Activated CD8-positive, alpha-beta memory T cell treated with anti-CD3 and anti-CD28 coated beads, Interleukin-2, amount 50 U/mL, for 1 hour (primary cell): ENCODE measurements around the gene CNNM2.

Source experiments
- DNase-seq: peaks from one replicate; pipeline ENCODE4 v3.0.0-alpha.2; 2020; ENCODE audit errors: extremely low read depth

CNNM2 gene

DNA sequence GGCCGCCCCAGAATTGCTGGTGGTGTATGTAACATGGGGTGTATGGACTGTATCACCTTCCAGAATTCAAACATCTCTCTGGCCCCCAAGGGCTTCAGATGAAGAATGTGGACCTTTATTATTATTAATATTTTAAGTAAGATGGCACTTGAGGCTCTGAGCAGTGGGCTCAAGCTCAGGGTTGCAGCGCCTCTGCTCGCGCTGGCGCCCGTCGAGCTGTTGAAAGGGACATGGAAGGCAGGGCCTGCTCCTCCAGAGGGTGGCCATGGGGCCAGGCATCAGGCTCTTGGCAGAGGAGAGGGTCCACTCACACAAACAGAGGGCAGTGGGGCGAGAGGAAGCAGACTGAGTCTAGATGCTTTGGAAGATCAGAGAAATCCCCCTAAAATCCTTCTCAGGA is 154.8 kb downstream of the CNNM2 start:
- no peak for DNase-seq

DNA sequence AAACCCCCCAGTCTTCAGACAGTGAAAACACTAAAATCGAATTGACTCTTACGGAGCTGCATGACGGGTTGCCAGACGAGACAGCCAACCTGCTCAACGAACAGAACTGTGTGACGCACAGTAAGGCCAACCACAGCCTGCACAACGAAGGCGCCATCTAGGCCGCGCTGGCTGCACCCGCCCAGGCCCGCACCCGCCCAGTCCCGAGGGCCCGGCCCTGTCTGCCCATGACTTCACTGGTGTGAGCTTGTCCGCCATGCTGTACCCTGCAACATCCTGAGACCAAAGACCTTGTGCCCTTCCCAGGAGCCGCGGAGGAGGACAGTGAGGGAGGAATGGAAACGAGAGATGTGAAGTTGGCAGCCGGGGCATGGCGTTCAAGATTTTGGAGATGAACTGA is 158.9 kb downstream of the CNNM2 start:
- DNase-seq = no peak

DNA sequence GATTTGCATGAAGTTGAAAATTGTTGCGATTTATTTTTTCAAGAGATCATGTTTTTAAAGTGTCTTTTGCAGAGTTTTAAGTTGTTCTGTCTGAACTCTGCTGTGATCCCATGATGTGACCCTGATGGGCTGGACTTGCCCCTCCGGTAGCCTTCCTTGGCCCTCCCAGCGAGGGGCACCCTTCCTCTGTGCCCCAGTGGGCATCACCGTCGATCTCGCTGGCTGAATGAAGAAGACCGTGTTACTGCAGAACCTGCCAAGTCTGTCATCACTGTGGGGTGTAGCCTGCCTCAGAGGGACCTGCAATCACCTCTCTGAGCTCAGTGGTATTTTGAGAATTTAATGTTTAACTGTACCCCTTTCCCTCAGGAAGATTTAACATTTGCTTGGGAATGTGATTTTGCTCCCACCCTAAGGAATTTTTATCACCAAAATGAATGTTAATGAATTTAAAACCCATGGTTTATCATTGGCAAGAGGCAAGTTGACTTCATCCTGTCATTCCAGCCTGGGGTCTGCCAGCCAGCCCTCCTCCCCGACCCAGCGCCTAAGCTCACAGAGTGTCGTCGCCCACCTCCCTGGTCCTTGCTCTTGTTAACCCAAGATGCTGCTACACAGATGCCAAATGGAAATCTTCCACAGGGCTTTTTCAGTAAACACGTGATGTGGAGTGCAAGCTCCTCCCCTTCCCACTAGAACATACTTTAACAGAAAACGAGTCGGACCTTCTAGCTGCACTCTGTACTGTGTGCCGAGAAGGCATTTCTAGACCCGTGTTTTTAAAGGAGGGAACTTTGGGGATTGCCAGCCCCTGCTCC is 159.6 kb downstream of the CNNM2 start:
- DNase-seq = no peak

DNA sequence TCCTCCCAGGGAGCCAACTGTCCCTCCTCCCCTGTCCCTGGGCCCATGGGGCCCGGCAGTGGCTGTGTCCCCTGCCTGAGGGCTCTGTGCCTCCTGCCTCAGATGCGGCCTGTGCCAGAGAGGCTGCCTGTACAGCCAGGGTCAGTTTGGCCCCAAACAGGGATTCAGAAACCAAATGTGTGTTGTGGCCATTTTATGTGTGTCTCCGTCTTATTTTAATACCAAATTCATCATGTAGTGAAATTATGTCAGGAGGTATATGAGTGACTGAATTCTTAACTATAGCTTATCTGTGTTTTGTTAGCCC is 160.2 kb downstream of the CNNM2 start:
- DNase-seq = no peak

DNA sequence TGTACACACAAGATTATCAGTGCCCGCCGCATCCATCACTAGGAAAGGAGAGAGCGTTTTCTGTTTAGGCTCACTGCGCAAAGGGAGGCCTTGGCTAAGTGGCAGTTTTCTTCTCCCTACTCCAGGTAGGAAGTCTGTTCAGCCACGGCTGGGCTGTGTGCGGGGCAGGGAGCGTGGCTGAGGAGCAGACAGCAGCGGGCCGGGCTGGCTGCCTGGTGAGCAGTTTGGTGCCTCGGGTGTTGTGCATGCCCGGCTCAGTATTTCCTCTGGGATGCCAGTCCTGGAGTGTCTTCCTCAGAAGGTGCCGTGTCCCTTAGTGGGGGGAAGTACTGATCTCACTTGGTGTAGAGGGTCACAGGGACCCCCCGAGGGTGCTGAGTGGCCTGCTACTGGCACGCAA is 160.6 kb downstream of the CNNM2 start:
- no peak for DNase-seq

DNA sequence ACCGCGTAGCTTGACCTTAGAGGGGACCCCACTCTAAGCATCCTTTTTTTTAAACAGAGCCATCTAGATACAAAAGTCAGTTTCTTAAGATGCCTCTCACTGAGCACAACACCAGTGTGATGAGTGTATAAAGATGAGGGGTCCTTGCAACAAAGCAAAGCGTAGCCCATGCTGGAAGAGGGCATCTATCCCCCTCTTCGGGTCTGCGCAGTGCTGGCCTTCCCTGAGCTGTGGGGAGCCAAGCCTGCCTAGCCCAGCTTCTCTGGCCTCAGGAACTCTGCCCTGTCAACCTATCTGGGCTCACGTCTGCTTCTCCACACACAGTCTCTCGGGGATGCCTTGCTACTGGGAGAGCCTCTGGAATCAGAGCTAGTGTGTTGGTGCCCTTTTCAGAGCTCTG is 161.0 kb downstream of the CNNM2 start:
- DNase-seq = no peak

DNA sequence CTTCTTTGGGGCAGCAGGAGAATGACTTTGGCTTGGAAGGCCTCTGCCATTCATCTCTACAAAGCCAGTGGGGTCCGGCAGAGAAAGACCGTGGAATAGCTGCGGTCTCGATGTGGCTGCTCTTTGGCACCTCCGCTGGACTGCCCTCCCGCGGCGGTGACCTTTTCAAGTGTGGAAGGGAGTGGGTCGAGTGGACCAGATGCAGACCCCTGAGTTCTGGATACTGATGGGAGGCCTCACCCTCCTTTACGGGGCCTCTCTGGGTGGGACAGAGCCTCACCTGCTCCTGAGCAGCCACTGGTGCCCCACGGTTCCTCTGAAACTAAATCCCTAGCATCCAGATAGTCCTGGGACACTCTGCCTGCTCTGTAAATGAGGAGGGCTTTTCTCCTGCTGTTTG is 161.9 kb downstream of the CNNM2 start:
- DNase-seq = no peak

DNA sequence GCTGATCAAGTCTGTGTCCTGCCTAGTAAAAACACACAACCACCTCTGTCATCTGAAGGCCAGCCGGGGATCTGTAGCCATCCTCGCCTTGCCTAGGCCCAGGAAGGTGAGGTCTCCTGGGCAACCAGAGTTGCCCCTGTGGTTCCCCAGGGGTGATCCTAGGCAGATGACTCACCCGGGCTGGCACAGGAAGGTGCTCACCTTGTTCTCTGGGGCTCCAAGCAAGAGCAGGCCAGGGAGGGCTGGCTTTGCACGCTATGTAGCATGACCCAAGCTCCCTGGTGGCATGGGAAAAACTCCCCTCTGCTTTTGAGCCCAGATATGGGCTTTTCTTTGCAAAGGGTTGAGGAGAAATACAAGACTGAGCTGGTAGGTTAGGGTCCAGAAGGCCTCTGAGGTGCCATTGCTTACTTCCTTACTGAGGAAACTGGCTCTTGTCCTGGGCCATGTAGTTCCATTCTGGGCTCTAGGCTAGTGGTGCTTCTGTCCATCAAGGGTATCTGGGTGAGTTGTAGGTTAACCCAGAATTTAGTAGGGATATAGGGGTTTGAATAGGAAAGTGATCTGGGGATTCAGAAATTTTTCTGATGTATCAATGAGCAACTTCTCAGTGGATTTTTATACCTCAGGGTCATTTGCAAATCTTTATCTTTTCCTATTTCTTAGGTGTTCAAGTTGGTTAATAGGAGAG is 162.9 kb downstream of the CNNM2 start:
- DNase-seq = no peak

DNA sequence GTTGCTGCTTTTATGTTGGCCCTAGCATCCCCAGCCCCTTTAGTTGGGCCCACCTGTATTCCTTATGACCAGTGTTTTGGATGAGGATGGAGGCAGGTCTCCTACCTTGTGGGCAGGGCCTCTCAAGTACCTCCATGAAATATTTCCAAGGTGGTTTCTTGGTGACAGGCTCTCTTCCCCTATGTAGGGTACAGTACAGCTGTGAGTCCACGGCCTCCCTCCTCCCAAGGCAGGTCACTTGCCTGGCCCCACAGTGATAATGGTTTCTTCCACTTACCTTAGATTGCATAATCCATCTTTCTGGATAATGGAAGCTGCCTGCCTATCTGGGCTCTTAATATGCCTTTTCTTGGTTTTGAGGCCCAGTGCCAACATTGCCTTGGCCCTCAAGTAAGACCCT is 164.6 kb downstream of the CNNM2 start:
- no peak for DNase-seq

DNA sequence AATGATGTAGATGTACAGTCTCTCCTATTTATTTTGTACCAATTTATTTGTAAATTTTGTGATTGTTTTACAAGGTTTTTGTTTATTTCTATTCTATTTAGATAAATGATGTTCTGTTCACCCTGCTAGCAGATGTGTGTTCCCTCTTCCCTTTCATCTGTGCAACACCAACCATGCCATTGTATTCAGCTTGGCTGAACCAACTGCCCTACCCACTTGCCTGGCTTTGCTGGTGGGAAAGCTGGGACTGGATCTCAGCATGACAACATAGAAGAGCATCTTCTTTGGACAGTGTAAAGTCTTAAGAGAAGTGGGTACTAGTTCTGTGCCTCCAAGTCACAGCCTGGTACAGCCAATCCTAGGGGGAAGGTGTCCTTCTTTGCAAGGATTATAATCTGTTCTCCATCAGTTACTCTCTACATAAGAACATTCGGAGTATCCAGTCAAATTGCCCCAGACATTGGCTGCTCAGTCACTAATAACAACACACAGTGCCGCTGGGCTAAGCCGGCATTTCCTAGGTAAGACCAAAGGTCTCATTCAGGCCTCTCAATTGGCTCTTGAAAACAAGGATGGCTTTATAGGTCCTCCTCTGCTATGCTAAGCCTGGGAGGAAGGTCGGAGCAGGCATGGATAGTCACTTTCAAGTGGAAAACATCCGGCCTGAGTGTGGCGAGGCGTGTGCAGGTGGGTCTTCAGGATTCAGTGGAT is 165.3 kb downstream of the CNNM2 start:
- DNase-seq = no peak

DNA sequence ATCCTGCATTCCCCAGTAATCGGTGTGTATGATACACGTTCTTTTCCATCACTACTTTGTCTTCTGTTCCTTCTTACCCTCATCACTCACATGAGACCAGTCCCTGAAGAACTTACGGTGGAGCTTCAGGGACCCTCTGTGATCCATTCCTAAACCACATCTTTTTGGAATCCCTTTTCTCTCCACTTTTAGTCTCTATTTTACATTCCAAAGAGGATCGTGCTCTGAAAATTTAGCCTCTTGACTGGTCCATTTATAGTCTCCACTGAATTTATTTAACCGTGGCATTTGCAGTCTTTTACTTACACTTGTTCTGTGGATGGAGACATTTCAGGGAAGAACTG is 165.9 kb downstream of the CNNM2 start:
- no peak for DNase-seq

DNA sequence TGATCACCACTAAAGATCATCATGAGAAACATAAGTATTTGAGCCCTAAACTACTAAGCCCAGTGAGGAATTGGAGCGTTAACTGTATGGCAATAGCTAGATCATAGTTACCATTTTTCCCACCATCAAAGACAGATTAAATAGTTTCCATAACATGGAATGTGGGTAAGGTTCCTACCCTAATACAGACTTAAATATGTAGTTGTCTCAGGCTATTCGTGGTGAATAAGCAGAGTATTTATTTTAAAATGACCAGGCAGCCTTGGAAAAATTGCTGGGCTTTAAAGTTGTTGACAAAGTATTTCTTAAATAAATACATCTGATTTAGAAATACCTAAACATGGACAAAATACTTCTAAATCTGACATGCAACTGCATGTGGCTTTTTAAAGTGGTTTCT is 168.2 kb downstream of the CNNM2 start:
- no peak for DNase-seq

DNA sequence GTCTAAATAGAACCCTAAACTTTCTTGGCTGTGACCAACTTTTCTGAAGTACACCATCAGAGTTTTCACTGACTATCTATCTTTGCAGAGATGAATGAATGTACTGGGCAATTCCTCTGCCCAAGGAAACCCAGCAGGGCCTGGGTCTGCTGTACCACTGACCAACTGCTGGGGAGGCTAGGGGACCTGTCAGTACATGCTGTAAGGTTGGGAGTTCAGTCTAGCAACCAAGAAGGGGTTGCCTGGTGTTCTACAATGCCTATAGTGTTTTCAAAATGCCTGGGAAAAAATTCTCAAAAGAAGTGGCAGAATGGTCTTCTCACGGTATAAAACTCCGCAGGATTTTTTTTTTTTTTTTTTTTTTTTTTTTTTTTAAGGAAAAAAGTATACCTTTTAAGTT is 168.7 kb downstream of the CNNM2 start:
- no peak for DNase-seq

DNA sequence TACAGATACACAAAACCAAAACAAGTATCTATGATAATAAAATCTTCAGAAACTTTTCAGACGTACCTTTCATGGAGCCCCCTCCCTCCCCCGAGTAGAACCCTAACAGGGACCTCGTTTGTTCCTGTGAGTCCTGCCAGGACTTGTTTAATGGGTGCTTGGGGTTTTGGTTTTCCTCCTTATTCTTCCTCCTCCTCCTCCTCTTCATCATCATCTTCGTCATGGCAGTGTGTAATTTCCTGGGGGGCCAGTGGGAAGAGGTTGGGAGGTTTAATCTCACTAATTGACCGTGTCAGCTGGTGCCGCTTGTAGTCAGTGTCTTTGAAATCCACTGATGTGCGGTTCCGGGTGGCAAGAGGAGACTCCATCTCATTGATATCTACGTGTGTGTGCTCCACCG is 171.4 kb downstream of the CNNM2 start:
- DNase-seq = no peak

DNA sequence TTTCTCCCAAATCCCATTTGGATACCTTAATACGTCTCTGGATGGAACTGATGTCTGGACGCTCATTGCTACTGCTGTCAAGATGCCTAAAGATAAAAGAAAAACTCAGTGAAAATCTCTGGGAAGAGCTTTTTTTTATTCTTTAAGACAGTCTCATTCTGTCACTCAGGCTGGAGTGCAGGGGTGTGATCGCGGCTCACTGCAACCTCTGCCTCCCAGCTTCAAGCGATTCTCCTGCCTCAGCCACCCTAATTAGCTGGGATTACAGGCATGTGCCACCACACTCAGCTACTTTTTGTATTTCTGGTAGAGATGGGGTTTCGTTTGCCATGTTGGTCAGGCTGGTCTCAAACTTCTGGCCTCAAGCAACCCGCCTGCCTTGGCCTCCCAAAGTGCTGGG is 172.8 kb downstream of the CNNM2 start:
- DNase-seq = no peak

DNA sequence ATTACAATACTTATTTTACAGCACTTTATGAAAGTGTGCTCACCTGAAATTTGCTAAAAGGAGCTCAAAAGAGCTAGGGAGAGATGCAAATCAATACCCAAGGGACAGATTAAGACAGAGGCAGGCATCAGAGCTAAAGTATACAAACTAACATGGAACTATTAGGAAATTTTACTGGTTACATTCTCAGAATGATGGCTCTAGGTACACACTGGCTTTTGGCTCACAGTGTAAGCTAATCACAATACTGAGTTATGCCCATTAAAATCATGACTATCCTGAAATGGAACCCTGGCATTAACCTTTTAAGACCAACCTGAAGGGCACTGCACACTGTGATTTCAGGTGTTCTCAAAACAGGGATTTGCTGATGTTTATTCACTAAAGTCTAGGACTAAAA is 176.9 kb downstream of the CNNM2 start:
- DNase-seq = no peak

DNA sequence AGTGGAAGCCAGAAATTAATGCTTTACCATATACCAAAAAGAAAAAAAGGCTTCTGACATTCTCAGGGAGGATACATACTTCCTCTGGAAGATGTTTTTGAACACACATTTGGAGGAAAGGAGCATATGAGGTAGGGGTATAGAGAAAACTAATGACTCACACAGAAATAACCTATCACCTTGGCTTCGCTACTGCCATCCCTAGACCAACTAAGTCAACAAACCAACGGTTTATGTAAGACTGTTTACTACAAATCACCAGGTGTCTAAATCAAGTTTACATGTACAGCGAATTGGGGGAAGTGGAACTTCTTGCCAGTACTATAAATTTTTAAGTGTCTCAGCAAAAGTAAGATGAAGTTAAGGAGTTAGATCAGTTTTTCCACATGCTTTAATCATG is 178.0 kb downstream of the CNNM2 start:
- no peak for DNase-seq

DNA sequence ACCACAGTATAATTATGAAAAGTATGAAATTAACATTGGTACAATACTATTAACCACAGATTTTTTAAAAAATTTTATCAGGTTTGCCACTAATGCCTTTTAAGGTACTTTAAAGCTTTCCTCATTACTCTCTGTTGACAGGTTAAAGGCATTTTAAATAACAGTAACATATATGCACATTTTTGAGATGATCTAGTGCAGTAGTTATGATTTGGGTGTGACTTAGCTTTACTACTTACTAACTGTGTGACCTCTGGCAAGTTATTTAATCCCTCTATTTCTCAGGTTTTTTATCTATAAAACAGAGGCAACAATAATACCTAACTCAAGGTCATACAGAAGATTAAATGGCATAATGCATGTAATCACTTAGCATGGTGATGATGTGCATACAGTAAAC is 180.1 kb downstream of the CNNM2 start:
- DNase-seq = no peak

DNA sequence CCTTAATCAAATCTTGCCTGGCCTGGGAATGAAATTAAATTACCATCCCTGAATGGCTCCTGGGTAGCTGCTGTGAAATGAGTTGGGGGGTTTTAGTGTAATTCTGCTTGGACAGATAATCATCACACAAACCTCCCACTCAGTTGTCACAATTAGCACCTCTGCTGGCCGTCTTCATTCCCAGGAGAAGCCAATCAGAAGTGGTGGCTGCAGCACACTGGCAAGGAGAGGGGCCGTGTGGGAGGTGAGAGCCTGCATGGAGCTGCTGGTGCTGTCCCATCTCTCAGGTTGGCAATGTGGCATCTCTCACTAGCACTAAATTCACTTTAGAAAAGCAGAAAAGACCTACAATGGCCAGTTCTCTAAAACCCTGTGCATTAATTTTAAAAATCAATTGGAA is 182.5 kb downstream of the CNNM2 start:
- DNase-seq = no peak

DNA sequence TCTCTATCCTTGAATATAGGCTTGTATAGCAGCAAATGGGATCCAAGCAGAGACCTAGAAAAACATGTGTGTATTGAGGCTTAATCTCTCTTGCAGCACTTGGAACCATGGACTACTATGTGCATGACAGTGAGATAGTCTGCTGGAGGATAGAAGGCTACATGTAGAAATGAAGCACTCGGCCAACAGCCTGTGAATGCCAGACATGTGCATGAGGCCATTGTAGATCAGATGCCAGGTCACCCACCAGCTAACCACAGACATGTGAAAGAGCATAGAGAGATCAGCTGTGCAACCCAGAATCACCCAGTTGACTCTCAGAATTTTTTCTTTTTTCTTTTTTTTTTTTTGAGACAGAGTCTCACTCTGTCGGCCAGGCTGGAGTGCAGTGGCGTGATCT is 184.1 kb downstream of the CNNM2 start:
- DNase-seq = no peak

DNA sequence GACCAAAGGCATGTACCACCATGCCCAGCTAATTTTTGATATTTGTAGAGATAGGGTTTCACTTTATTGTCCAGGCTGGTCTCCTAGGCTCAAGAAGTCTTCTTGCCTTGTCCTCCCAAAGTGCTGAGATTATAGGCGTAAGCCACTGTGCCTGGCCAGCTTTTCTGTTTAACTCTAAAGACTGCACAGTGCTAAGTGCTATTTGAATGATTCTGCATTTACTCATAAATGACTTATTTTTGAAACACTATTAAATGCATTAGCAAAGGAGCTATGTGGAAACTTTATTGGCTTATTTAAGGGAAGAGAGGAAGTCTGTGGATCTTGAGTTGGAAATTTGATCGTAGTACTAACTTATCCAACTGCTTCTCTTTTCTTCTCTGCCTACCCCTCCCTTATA is 185.9 kb downstream of the CNNM2 start:
- DNase-seq = no peak

DNA sequence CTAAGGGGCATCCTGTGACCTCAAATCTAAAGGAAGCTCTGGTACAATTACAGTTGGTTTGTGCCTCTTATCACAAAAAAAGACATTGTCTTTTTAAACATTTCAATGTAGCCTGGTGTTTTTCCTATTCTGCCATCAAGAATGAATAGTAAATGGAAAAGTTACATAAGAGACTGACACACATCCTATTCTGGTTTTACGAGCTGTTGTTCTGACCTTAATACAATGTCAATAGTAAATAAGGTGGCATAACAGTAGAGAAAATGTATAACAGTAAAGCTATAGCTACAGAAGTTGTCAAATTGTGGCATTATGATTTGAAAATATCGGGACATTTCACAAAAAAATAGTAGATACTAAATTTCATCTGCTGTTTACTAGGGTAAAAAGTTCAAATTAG is 186.6 kb downstream of the CNNM2 start:
- no peak for DNase-seq

DNA sequence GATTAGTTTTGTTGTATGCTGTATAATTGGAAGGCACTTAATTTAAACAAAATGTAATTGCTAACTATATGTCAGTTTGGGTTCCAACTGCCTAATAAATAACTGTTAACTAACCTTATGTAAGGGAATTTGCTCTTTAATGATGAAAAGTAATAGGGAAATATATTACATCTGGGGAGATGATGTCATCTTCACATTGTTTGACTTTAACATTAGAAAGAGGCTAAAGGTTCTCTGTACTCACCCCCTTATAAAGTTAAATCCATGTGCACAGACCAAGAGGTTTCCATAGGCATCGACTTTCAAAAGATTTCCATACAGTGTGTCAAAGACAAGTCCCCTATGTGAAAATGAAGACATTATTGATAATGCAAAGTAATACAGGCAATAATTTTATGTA is 187.4 kb downstream of the CNNM2 start:
- no peak for DNase-seq
